GM18519 (cell line): Measurements from ENCODE around the gene GALNT9.
"Not testable (repeated sequence)": the region's sequence is repeated elsewhere in the genome, so short reads cannot be mapped to it uniquely, and the experiment has no call there.

Experiments
- ATAC-seq: cut with Tn5 transposase; IDR thresholded peaks from one replicate; pipeline ENCODE4 v1.9.1; 2021; ENCODE audit warnings: mild to moderate bottlenecking, moderate library complexity; ENCODE audit not compliant: unreplicated experiment, low FRiP score

The GALNT9 gene

GRCh38 chr12:132268674-132269073, 60.7 kb downstream of the GALNT9 start:
- ATAC-seq = no peak

DNA sequence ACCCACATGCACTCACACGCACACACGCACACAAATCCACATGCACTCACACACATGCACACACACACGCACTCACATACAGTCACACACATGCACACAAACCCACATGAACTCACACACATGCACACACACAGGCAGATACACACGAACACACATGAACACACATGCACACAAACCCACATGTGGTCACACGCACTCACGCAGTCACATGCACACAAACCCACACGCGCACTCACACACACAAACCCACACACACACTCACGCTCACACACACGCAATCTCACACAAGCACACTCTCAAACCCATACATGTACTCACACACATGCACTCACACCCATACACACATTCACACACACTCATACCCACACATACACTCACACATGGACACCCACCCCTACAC, 61.5 kb downstream of the GALNT9 start:
- no peak for ATAC-seq

- ATAC-seq = no peak
Observed at GRCh38 chr12:132266802-132267201, 62.6 kb downstream of the GALNT9 start.

GRCh38 chr12:132266370-132266769, 63.0 kb downstream of the GALNT9 start:
- ATAC-seq = no peak

GRCh38 chr12:132265822-132266221, 63.6 kb downstream of the GALNT9 start:
- not testable (repeated sequence) for ATAC-seq

GRCh38 chr12:132265056-132265800, 64.2 kb downstream of the GALNT9 start:
- ATAC-seq = no peak

GRCh38 chr12:132264086-132265010, 65.0 kb downstream of the GALNT9 start:
- no peak for ATAC-seq

DNA sequence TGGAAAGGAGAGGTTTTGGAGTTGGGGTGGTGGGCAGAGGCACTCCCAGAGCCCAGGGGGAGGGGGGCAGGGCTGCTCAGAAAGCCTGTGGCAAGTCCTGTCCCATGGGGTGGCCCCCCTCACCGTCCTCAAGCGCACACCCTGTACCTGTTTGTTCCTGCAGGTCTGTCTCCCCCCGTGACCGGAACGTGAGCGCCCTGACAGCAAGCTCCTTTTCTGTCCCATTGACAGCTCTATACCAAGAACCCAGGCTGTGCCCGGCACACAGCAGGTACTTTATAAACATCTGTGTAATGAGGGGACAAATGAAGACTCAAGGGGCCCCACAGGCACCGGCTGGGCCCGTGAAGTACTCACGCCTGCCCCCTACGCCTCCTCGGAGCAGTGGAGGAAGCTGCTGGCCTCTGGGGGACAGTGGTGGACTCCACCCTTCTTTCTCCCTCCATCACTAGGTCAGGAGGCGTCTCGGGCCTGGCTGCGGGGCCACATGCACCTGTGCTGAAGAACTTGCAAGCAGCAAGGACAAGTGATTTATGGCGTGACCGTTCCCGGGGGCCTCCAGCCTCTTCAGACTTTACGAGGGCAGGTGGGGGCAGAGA, 65.8 kb downstream of the GALNT9 start:
- no peak for ATAC-seq

DNA sequence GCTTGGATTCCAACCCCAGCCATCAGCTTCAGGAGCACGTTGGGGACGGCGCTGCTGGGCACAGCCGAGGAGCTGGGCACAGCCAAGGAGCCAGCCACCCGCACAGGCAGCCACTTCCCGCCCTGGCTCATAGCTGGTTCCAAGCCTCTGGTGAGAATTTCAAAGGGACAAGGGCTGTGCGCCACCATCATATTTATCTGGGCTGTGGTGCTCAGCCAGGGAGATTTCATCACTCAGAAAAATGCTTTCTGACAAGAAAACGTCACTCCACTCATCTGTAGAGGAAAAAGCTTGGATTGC, 66.4 kb downstream of the GALNT9 start:
- ATAC-seq = no peak

GRCh38 chr12:132262256-132263060, 66.9 kb downstream of the GALNT9 start:
- ATAC-seq = no peak

DNA sequence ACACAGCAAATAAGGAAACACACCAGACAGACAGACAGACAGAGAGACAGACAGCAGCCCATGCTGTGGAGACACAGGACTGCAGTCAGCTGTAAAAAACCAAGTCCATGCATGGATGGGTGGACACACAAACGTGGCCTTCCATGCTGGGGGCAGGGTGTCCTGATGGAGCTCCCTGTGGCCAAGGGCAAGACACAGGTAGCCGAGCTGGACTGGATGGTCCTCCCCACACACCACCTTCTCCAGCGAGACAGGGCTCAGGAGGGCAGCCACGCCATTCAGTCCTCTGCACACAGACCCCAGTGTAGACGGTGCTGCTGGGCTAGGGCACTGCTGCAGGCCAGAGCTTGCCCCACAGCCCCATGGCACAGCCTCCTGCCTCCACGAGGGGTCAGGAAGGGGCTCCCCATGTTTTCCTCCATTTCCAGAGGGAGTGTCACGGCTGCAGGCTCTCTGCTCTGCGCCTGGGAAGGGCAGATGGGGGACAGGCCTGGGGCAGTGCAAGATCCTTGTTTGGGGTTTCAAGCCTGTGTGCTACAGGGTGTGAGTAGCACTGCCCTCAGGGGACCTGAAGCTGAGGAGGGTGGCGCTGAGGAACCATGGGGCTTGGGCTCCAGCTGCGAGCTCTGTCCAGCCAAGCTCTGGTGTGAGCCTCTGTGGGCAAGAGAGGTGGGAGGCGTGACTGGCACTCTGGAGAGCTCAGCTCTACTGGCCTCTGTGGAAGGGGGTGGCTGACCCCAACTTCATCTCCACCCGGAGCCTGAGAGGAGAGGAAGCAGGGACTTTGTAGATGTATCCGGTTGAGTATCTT, 67.9 kb downstream of the GALNT9 start:
- ATAC-seq = no peak

DNA sequence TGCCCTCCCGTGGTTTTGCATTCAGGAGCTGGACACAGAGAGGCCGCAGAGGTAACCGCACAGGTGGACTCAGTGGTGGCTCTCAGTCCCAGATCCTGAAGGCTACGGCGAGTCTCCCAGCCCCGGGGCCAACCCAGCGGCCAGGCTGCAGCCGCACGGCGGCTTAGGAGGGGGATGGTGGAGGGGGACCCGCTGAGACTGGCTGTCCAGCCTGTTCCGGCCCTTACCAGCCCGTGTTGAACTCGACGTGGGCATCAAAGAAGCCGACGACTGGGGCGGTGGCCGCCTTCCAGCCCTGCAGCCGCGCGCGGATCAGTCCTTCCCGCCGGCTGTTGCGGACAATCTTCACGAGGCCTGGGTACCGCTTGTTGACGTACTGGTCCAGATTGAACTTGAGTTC, 68.7 kb downstream of the GALNT9 start:
- no peak for ATAC-seq

DNA sequence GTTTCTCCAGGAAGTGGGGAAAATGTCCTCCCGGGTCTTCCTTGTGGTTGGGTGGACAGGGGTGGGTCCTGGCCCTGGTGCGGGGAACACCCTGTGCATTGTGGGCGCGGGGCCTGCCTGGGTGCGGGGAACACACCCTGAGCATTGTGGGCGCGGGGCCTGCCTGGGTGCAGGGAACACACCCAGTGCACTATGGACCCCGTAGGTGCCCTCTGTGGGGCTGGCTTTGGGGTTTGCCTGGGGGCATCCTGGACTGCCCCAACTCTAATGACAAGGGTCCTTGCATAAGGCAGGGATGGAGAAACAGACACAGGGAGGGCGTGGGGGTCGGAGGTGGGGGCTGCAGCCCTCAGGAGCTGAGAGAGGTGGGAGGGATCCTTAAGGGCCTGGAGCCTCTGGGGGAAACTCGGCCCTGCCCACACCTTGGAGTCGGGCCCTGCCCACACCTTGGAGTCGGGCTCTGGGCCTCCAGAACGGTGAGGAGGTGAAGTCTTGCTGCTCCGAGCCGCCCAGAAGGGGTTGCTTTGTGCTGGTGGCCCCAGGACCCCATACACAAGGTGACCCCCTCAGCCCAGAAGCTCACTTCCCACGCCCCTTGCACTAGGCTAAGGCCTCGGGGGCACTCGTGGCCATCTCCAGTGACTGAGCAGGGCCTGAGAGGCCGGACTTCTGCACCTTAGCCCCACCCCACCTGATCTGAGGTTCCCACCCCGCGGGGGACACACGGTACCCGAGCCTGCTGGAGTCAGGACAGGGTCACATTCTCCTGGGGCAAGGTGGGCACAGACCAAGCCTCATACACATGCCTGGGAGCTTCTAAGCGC, 69.3 kb downstream of the GALNT9 start:
- no peak for ATAC-seq

DNA sequence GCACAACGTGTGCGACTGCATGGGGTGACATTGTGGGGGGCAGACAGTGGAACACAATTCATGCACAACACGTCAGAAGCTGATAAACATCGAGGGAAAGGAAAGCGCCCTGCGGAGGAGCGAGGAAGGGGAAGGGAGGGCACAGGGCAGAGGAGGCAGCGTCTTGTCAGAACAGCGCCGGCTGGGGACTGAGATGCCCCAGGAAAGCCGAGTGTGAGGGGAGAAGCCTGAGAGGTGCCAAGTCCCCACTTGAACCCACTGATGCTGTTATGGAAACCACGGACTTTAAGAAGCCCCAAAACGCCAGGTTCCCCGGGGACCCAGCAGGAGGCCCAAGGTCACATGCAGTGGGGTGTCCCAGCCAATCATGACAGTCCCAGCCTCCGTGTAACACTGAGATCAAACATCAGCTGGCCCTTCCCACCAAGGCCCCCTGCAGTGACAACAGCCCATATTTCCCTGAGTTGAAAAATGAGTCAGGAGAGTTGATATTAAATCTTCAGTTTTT, 70.0 kb downstream of the GALNT9 start:
- no peak for ATAC-seq

DNA sequence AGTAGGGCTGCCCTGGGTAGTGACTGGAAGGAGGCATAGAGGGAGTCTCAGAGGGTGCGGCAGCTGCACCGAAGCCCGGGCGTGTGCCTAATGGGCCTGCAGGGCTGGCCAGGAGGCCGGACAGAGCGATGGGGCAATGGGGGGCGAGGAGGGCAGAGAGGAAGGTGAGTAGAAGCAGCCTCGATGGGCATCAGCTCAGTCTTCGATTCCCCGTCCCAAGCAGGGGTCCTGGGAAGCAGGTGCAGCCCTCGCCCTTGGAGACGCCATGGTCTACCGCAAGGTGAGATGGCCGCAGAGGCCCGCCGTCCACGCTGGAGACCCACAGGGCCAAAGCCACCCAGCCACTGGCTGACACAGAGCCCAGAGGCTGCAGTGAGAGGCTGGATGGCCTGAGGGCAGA, 70.8 kb downstream of the GALNT9 start:
- no peak for ATAC-seq

DNA sequence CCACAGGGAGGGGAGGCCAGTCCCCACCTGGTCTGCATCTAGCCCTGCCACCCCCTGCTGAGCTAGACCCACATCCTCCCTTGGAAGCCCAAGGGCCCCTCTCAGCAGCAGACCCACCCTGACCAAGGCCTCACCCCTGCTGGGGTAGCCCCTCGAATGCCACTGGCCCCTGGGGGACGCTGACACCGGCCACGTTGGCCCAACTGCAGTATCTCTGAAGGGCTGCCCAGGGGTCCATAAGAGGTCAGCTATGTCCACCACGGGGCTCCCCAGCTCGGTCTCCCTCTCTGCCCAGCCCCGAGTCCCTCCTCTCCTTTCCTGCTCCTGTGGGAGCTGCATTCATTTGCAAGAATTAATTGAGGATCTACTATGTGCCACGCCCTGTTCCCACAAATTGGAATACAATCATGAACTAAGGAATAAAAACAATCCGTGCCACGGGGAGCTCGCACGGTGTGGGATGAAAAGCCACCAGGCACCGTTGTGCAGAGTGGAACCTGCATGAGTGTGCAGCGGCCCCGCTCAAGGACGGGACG, 71.4 kb downstream of the GALNT9 start:
- ATAC-seq = no peak

GRCh38 chr12:132257206-132257954, 72.0 kb downstream of the GALNT9 start:
- no peak for ATAC-seq

DNA sequence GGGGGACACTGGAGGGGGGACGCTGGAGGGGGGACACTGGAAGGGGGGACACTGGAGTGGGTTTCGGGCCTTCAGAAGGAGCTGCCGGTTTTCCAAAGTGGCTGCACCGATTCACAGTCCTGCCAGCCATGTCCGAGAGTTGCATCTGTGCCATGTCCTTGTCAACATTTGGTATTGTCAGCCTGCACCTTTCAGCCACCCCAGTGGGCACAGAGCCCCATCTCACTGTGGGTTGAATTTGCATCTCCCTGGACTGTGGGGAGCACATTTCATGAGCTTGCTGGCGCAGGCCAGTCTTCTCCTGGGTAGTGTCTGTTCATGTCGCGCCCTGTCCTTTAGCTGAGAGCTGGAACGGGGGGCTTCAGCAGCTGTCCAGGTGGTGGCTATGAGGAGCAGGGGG, 72.7 kb downstream of the GALNT9 start:
- ATAC-seq = no peak
